ENCODE results near the gene PRAC1. TPM values are rescaled to one million over a fixed set of nuclear protein-coding genes. Genes with fewer than 3 reads are reported as not detected.

Gene PRAC1
- total and polyA plus RNA-seq, 10 of the 15 experiments (the other 5 are each of a cell fraction or from before 2014, with no cell fraction given), result not detected

GRCh38 chr17:48729335-48730239 lies 7.3 kb upstream of the PRAC1 start:
- H3K27me3 ChIP-seq (replicated peaks in 1 of 2; ENCODE audit: control insufficient read depth in 2 of 2, insufficient read depth in 2 of 2, low read length in 1 of 2), result peaks cover 28 to 44% of the 10 kb centered on the region in 2 experiments
- H3K4me3 ChIP-seq, result no peak overlapping the region
- intact Hi-C loops (cut with micrococcal nuclease; ENCODE audit: unreplicated experiment), result no loop called here

More at GRCh38 chr17:48729335-48730239, 7.3 kb upstream of the PRAC1 start:
- CTCF ChIA-PET, result interaction anchor here (1.3 kb wide), 1 partner anchor 149 kb away, joined by 3 read pairs; no protein-coding TSS in a partner anchor
- Histone ChIP-seq H4K20me1 (ENCODE audit: control insufficient read depth, insufficient read depth) (no peaks in the 10 kb centered on the region), H3K27ac (ENCODE audit: control insufficient read depth, insufficient read depth) (no peak overlapping the region), H3K9me3 (replicated peaks; ENCODE audit: control insufficient read depth, insufficient read depth, low read length) (no peaks in the 10 kb centered on the region), H3K36me3 (ENCODE audit: control insufficient read depth in 2 of 2, insufficient read depth in 2 of 2, low read length in 1 of 2) (no peaks in the 10 kb centered on the region), H3K79me2 (ENCODE audit: control insufficient read depth, insufficient read depth, low read length) (no peaks in the 10 kb centered on the region), H3K4me1 (ENCODE audit: control insufficient read depth, insufficient read depth, low read length) (no peaks in the 10 kb centered on the region), H3K9ac (ENCODE audit: control insufficient read depth, insufficient read depth, low read length) (no peak overlapping the region), H2AFZ (ENCODE audit: control insufficient read depth, low read depth, low read length) (no peak overlapping the region), H3K4me2 (ENCODE audit: control insufficient read depth, insufficient read depth) (no peak overlapping the region)
- no TSS peak for BruUV-seq (replicated peaks)
- in situ Hi-C loops (cut with MboI), result loop anchor here (5.0 kb wide), 1 partner anchor 153 kb away; no protein-coding TSS in a partner anchor
- WGBS (ENCODE audit: insufficient coverage, insufficient replicate concordance, low lambda C conversion rate, missing lambda C conversion rate), result 14% methylated on average over 19 of the region's 19 CpGs
- POLR2A ChIA-PET, result no interaction called here
- RAD21 ChIA-PET (ENCODE audit: unreplicated experiment), result interaction anchor here (1.2 kb wide), 1 partner anchor 150 kb away, joined by 5 read pairs; no protein-coding TSS in a partner anchor
- FAIRE-seq (no peak), ATAC-seq (no peak), DNase-seq (ENCODE audit: low read depth, low spot score) (no peak)
- TF ChIP-seq ZNF622 (IDR thresholded peaks at IDR 0.05) (no peak), CHD2 (IDR thresholded peaks at IDR 0.05; ENCODE audit: borderline replicate concordance, low read depth, low read length) (no peak), ATF2 (IDR thresholded peaks at IDR 0.05; ENCODE audit: low read length) (no peak), IKZF2 (IDR thresholded peaks at IDR 0.05) (no peak), FOXK2 (IDR thresholded peaks at IDR 0.05) (no peak), LARP7 (IDR thresholded peaks at IDR 0.05) (no peak), TCF7 (IDR thresholded peaks at IDR 0.05; ENCODE audit: borderline replicate concordance) (no peak), HDGF (IDR thresholded peaks at IDR 0.05) (no peak), SIX5 (IDR thresholded peaks at IDR 0.05; ENCODE audit: low read depth, low read length, severe bottlenecking) (no peak), CEBPB (IDR thresholded peaks at IDR 0.05; ENCODE audit: borderline replicate concordance in 1 of 2, low read depth in 2 of 2, low read length in 2 of 2) (no peak), KLF5 (IDR thresholded peaks at IDR 0.05; ENCODE audit: partially characterized antibody) (no peak), RB1 (IDR thresholded peaks at IDR 0.05; ENCODE audit: borderline replicate concordance) (no peak)
- TF ChIP-seq, protein P1, sequence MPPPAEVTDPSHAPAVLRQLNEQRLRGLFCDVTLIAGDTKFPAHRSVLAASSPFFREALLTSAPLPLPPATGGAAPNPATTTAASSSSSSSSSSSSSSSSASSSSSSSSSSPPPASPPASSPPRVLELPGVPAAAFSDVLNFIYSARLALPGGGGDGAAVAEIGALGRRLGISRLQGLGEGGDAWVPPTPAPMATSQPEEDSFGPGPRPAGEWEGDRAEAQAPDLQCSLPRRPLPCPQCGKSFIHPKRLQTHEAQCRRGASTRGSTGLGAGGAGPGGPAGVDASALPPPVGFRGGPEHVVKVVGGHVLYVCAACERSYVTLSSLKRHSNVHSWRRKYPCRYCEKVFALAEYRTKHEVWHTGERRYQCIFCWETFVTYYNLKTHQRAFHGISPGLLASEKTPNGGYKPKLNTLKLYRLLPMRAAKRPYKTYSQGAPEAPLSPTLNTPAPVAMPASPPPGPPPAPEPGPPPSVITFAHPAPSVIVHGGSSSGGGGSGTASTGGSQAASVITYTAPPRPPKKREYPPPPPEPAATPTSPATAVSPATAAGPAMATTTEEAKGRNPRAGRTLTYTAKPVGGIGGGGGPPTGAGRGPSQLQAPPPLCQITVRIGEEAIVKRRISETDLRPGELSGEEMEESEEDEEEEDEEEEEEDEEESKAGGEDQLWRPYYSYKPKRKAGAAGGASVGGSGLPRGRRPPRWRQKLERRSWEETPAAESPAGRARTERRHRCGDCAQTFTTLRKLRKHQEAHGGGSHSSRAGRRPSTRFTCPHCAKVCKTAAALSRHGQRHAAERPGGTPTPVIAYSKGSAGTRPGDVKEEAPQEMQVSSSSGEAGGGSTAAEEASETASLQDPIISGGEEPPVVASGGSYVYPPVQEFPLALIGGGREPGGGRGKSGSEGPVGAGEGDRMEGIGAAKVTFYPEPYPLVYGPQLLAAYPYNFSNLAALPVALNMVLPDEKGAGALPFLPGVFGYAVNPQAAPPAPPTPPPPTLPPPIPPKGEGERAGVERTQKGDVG (CRISPR knock-in tag; IDR thresholded peaks at IDR 0.05), result no peak
- TF ChIP-seq, protein P2, sequence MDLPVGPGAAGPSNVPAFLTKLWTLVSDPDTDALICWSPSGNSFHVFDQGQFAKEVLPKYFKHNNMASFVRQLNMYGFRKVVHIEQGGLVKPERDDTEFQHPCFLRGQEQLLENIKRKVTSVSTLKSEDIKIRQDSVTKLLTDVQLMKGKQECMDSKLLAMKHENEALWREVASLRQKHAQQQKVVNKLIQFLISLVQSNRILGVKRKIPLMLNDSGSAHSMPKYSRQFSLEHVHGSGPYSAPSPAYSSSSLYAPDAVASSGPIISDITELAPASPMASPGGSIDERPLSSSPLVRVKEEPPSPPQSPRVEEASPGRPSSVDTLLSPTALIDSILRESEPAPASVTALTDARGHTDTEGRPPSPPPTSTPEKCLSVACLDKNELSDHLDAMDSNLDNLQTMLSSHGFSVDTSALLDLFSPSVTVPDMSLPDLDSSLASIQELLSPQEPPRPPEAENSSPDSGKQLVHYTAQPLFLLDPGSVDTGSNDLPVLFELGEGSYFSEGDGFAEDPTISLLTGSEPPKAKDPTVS (IDR thresholded peaks at IDR 0.05; ENCODE audit: low read depth, low read length), result no peak
- TF ChIP-seq, protein P3, sequence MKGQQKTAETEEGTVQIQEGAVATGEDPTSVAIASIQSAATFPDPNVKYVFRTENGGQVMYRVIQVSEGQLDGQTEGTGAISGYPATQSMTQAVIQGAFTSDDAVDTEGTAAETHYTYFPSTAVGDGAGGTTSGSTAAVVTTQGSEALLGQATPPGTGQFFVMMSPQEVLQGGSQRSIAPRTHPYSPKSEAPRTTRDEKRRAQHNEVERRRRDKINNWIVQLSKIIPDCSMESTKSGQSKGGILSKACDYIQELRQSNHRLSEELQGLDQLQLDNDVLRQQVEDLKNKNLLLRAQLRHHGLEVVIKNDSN (IDR thresholded peaks at IDR 0.05; ENCODE audit: borderline replicate concordance, extremely low read length, insufficient read depth, low read depth, low read length), result no peak
- SMC1A ChIA-PET (ENCODE audit: uncharacterized antibody, unreplicated experiment), result no interaction called here

Data from GM12878 (cell line).